H1 (cell line): ENCODE measurements around the gene CTH. TPM values are rescaled to one million over a fixed set of nuclear protein-coding genes. Genes with fewer than 3 reads are reported as not detected.

Source experiments
- CTCF ChIA-PET: fragments of 300-600 bp; sonication (Branson Sonifier 250); formaldehyde crosslinking; loops from one replicate; lab custom pipeline; 2021; ENCODE audit not compliant: partially characterized antibody; lab: Charles Lee
- POLR2A ChIA-PET: fragments of 300-600 bp; sonication (Branson Sonifier 250); formaldehyde crosslinking; loops from one replicate; lab custom pipeline; 2021; ENCODE audit warnings: inconsistent platforms; ENCODE audit not compliant: partially characterized antibody; lab: Charles Lee
- DNase-seq, 2 experiments: peaks; one replicate each; pipeline versions ENCODE4 v3.0.0 to v3.0.0-alpha.2; 2010 to 2022; ENCODE audit warnings: low spot score in 2 of 2, low read depth in 1 of 2, mixed read lengths in 1 of 2
- FAIRE-seq: peaks from 2 replicates; lab custom pipeline; 2011; peaks lifted over from hg19 to GRCh38; lab: Jason Lieb, UNC
- H2AFZ ChIP-seq: 2 replicates; pipeline ENCODE4 v1.8.1; 2012; ENCODE audit warnings: low read length, inconsistent platforms
- H2AK5ac ChIP-seq: 2 replicates; pipeline ENCODE4 v1.6.1; 2013; ENCODE audit warnings: low read depth, low read length
- H2BK120ac ChIP-seq: replicated peaks from 2 replicates; pipeline ENCODE3; 2013; ENCODE audit warnings: low read depth, low read length, inconsistent platforms
- H2BK12ac ChIP-seq: 2 replicates; pipeline ENCODE4 v1.6.1; 2013; ENCODE audit warnings: low read depth, low read length
- H2BK15ac ChIP-seq: 2 replicates; pipeline ENCODE4 v1.6.1; 2013; ENCODE audit warnings: low read length
- H2BK20ac ChIP-seq: 2 replicates; pipeline ENCODE4 v1.6.1; 2013; ENCODE audit warnings: low read length
- H2BK5ac ChIP-seq: 2 replicates; pipeline ENCODE4 v1.6.1; 2013; ENCODE audit warnings: low read depth, low read length
- H3K14ac ChIP-seq: 2 replicates; pipeline ENCODE4 v1.6.1; 2013; ENCODE audit warnings: inconsistent platforms; ENCODE audit not compliant: insufficient read length
- H3K18ac ChIP-seq: 2 replicates; pipeline ENCODE4 v1.6.1; 2013; ENCODE audit warnings: low read length; ENCODE audit errors: extremely low read depth
- H3K23ac ChIP-seq: 2 replicates; pipeline ENCODE4 v1.6.1; 2013; ENCODE audit warnings: inconsistent platforms; ENCODE audit not compliant: insufficient read length
- H3K23me2 ChIP-seq: 2 replicates; pipeline ENCODE4 v1.6.1; 2013; ENCODE audit warnings: low read depth, low read length
- H3K27ac ChIP-seq: 2 replicates; pipeline ENCODE4 v1.6.1; 2011; ENCODE audit warnings: low read depth, low read length, inconsistent platforms
- H3K27me3 ChIP-seq, 4 experiments: replicated peaks in 1 of 4; 1 replicate in 1 of 4; 2 replicates in 3 of 4; pipeline versions ENCODE4 v1.6.1 to v1.8.1; 2011 to 2013; ENCODE audit warnings: low read length in 3 of 4, mild to moderate bottlenecking in 3 of 4, inconsistent platforms in 2 of 4, mixed read lengths in 2 of 4, moderate library complexity in 1 of 4; ENCODE audit not compliant: control insufficient read depth in 3 of 4, insufficient read depth in 3 of 4; ENCODE audit errors: extremely low read depth in 1 of 4
- H3K36me3 ChIP-seq, 4 experiments: 2 replicates each; pipeline versions ENCODE4 v1.6.1 to v1.8.1; 2011 to 2013; ENCODE audit warnings: mild to moderate bottlenecking in 4 of 4, low read length in 3 of 4, moderate library complexity in 2 of 4, control low read depth in 1 of 4, inconsistent platforms in 1 of 4; ENCODE audit not compliant: insufficient read depth in 4 of 4, control insufficient read depth in 2 of 4
- H3K4ac ChIP-seq: replicated peaks from 2 replicates; pipeline ENCODE3; 2013; ENCODE audit warnings: low read length, low read depth, mixed read lengths, inconsistent platforms; ENCODE audit not compliant: insufficient read length
- H3K4me1 ChIP-seq, 4 experiments: replicated peaks in 1 of 4; 1 replicate in 1 of 4; 2 replicates in 3 of 4; pipeline versions ENCODE4 v1.6.1 to v1.8.1; 2011 to 2013; ENCODE audit warnings: low read length in 3 of 4, inconsistent platforms in 2 of 4, mixed read lengths in 1 of 4; ENCODE audit not compliant: insufficient read depth in 4 of 4, control insufficient read depth in 3 of 4
- H3K4me2 ChIP-seq, 2 experiments: 2 replicates each; pipeline versions ENCODE4 v1.6.1 to v1.8.1; 2011 to 2013; ENCODE audit warnings: low read depth in 2 of 2, low read length in 2 of 2, control low read depth in 1 of 2, inconsistent platforms in 1 of 2, mild to moderate bottlenecking in 1 of 2; ENCODE audit not compliant: insufficient read depth in 1 of 2
- H3K4me3 ChIP-seq, 4 experiments: fragments of 200-600, 300-600 bp in 1 of 4; sonication (generic), shearing (Covaris generic), sonication (Bioruptor Twin) in 1 of 4; 2 replicates each; pipeline versions ENCODE4 v1.5.1 to v1.8.1; 2011 to 2016; ENCODE audit warnings: low read length in 4 of 4, low read depth in 3 of 4, control low read depth in 2 of 4, inconsistent platforms in 2 of 4, mild to moderate bottlenecking in 2 of 4, mixed read lengths in 1 of 4, moderate library complexity in 1 of 4; ENCODE audit not compliant: insufficient read depth in 2 of 4; ENCODE audit errors: extremely low read depth in 1 of 4
- H3K56ac ChIP-seq: replicated peaks from 2 replicates; pipeline ENCODE3; 2013; ENCODE audit warnings: low read depth, mild to moderate bottlenecking, mixed read lengths, low read length, inconsistent platforms; ENCODE audit not compliant: insufficient read length
- H3K79me1 ChIP-seq: 2 replicates; pipeline ENCODE4 v1.6.1; 2013; ENCODE audit warnings: low read depth, low read length, control low read depth
- H3K79me2 ChIP-seq, 2 experiments: 2 replicates each; pipeline versions ENCODE4 v1.6.1 to v1.8.1; 2012 to 2013; ENCODE audit warnings: low read length in 2 of 2, mild to moderate bottlenecking in 2 of 2, inconsistent platforms in 1 of 2; ENCODE audit not compliant: insufficient read depth in 2 of 2, control insufficient read depth in 1 of 2
- H3K9ac ChIP-seq, 4 experiments: replicated peaks in 1 of 4; 1 replicate in 1 of 4; 2 replicates in 3 of 4; pipeline versions ENCODE4 v1.6.1 to v1.8.1; 2011 to 2013; ENCODE audit warnings: low read depth in 3 of 4, low read length in 3 of 4, control low read depth in 2 of 4, mild to moderate bottlenecking in 2 of 4, moderate library complexity in 2 of 4, inconsistent platforms in 1 of 4; ENCODE audit errors: extremely low read depth in 1 of 4
- H3K9me3 ChIP-seq, 2 experiments: 2 replicates each; pipeline versions ENCODE4 v1.6.1 to v1.8.1; 2012 to 2013; ENCODE audit warnings: mild to moderate bottlenecking in 2 of 2, moderate library complexity in 2 of 2, control low read depth in 1 of 2, inconsistent platforms in 1 of 2, low read depth in 1 of 2, low read length in 1 of 2, mixed read lengths in 1 of 2; ENCODE audit not compliant: insufficient read depth in 2 of 2
- H4K20me1 ChIP-seq, 2 experiments: replicated peaks in 1 of 2; 2 replicates each; pipeline versions ENCODE3 to v1.8.1; 2011 to 2013; ENCODE audit warnings: inconsistent platforms in 2 of 2, low read length in 2 of 2, mild to moderate bottlenecking in 1 of 2; ENCODE audit not compliant: insufficient read depth in 2 of 2, control insufficient read depth in 1 of 2
- H4K5ac ChIP-seq: 2 replicates; pipeline ENCODE4 v1.6.1; 2013; ENCODE audit warnings: low read length, low read depth, mixed read lengths, inconsistent platforms; ENCODE audit not compliant: insufficient read length
- H4K8ac ChIP-seq: 2 replicates; pipeline ENCODE4 v1.8.0; 2013; ENCODE audit warnings: mild to moderate bottlenecking, moderate library complexity, low read length, inconsistent platforms; ENCODE audit not compliant: insufficient read depth; ENCODE audit errors: extremely low read depth
- H4K91ac ChIP-seq: replicated peaks from 2 replicates; pipeline ENCODE3; 2013; ENCODE audit warnings: low read length, mixed read lengths, inconsistent platforms; ENCODE audit not compliant: insufficient read length
- ATF3 ChIP-seq: IDR thresholded peaks from 2 replicates; pipeline ENCODE4 v1.6.1; 2011; ENCODE audit warnings: low read depth, mild to moderate bottlenecking, low read length; ENCODE audit not compliant: insufficient read depth
- BCL11A ChIP-seq, 2 experiments: IDR thresholded peaks; one replicate each; pipeline ENCODE4 v1.6.1; 2011; ENCODE audit warnings: low read depth in 2 of 2, low read length in 2 of 2, mild to moderate bottlenecking in 2 of 2
- EGR1 ChIP-seq: IDR thresholded peaks from 2 replicates; pipeline ENCODE4 v1.6.1; 2011; ENCODE audit warnings: low read depth, low read length, borderline replicate concordance
- EP300 ChIP-seq, 2 experiments: IDR thresholded peaks; 1 replicate in 1 of 2; 2 replicates in 1 of 2; pipeline ENCODE4 v1.6.1; 2011 to 2012; ENCODE audit warnings: low read depth in 2 of 2, low read length in 2 of 2, mild to moderate bottlenecking in 2 of 2, borderline replicate concordance in 1 of 2, inconsistent platforms in 1 of 2, moderate library complexity in 1 of 2
- KDM4A ChIP-seq: IDR thresholded peaks from one replicate; pipeline ENCODE4 v1.7.1; 2012; ENCODE audit warnings: low read depth, mild to moderate bottlenecking, moderate library complexity, low read length, inconsistent platforms; ENCODE audit not compliant: severe bottlenecking
- RFX5 ChIP-seq: IDR thresholded peaks from 2 replicates; pipeline ENCODE4 v1.6.1; 2011; ENCODE audit warnings: low read depth, low read length, improper control_type of control experiment, borderline replicate concordance
- RXRA ChIP-seq: IDR thresholded peaks from 2 replicates; pipeline ENCODE4 v1.6.1; 2011; ENCODE audit warnings: low read depth, mild to moderate bottlenecking, low read length, moderate library complexity; ENCODE audit not compliant: insufficient read depth
- SAP30 ChIP-seq: fragments of 300-600 bp; sonication (generic); IDR thresholded peaks from 2 replicates; pipeline ENCODE4 v1.7.1; 2012; ENCODE audit warnings: low read length, moderate library complexity, mild to moderate bottlenecking, inconsistent platforms; ENCODE audit not compliant: insufficient read depth, insufficient replicate concordance
- SIRT6 ChIP-seq: IDR thresholded peaks from one replicate; pipeline ENCODE4 v1.7.1; 2012; ENCODE audit warnings: low read length, inconsistent platforms
- SIX5 ChIP-seq: IDR thresholded peaks from 2 replicates; pipeline ENCODE4 v1.6.1; 2011; ENCODE audit warnings: mild to moderate bottlenecking, low read depth, low read length
- SP1 ChIP-seq: IDR thresholded peaks from 2 replicates; pipeline ENCODE4 v1.6.1; 2011; ENCODE audit warnings: low read depth, low read length
- SP4 ChIP-seq: IDR thresholded peaks from 2 replicates; pipeline ENCODE4 v1.6.1; 2012; ENCODE audit warnings: low read length, inconsistent platforms
- SRF ChIP-seq: IDR thresholded peaks from 2 replicates; pipeline ENCODE4 v1.6.1; 2011; ENCODE audit warnings: mild to moderate bottlenecking, low read depth, low read length, moderate library complexity
- TEAD4 ChIP-seq: IDR thresholded peaks from 2 replicates; pipeline ENCODE4 v1.6.1; 2012; ENCODE audit warnings: low read depth, low read length, inconsistent platforms, mixed read lengths
- ZNF274 ChIP-seq: IDR thresholded peaks from 2 replicates; pipeline ENCODE4 v1.7.0; 2012; ENCODE audit warnings: low read length, borderline replicate concordance; ENCODE audit errors: extremely low read depth
- WGBS, 2 experiments: shearing (Covaris generic) in 1 of 2; methylation state at CpG; one replicate each; pipeline versions ENCODE4 v1.1.6 to v1.1.7; 2013 to 2015; ENCODE audit warnings: low lambda C conversion rate in 2 of 2, mixed read lengths in 2 of 2, inconsistent platforms in 1 of 2, low coverage in 1 of 2, missing lambda C conversion rate in 1 of 2; ENCODE audit not compliant: insufficient replicate concordance in 2 of 2, insufficient coverage in 1 of 2, insufficient read length in 1 of 2; ENCODE audit errors: extremely low coverage in 1 of 2, missing lambda C conversion rate in 1 of 2; 5-methylcytosine and 5-hydroxymethylcytosine counted together
- polyA plus RNA-seq, 7 experiments: library from polyadenylated mRNA; depleted of rRNA in 3 of 7; stranded (reverse) in 5 of 7; unstranded in 2 of 7; fragments of >200 nt in 5 of 7; fragments of 200-250 nt in 2 of 7; gene quantifications; 1 replicate in 5 of 7; 2 replicates in 1 of 7; 4 replicates in 1 of 7; pipeline versions ENCODE4 v1.2.1 to v1.2.3, GENCODE V29; 2011 to 2013; ENCODE audit warnings: missing spikeins in 2 of 7, mixed read lengths in 2 of 7
- total RNA-seq: library from RNA; stranded (reverse); fragmentation: NEBNext Ultra II Directional; extraction: Animal tissue kit (Norgen Biotek cat#: 25700); gene quantifications from 2 replicates; pipeline ENCODE4 v1.2.1, GENCODE V29; 2021

Gene CTH
- total and polyA plus RNA-seq, 2 of the 8 experiments (the other 6 are each of a cell fraction or from before 2014, with no cell fraction given), result 31.7 to 33.2 TPM

GRCh38 chr1:70384542-70384941, 26.5 kb upstream of the CTH start:
- Histone ChIP-seq H2BK120ac (no peak overlapping the region), H2AFZ (no peak overlapping the region), H3K4me3 (no peak overlapping the region), H3K79me1 (no peaks in the 10 kb centered on the region), H3K9ac (no peak overlapping the region), H2BK5ac (no peak overlapping the region), H2BK20ac (no peak overlapping the region), H3K4ac (no peak overlapping the region), H4K5ac (no peak overlapping the region), H3K23me2 (no peaks in the 10 kb centered on the region), H3K23ac (no peak overlapping the region), H4K8ac (no peak overlapping the region), H3K9me3 (no peaks in the 10 kb centered on the region), H3K18ac (no peak overlapping the region), H3K56ac (no peak overlapping the region), H3K79me2 (no peaks in the 10 kb centered on the region), H3K27ac (no peak overlapping the region), H3K36me3 (no peaks in the 10 kb centered on the region), H3K4me1 (no peaks in the 10 kb centered on the region), H3K14ac (no peak overlapping the region), H2AK5ac (no peak overlapping the region), H3K4me2 (no peak overlapping the region), H2BK15ac (no peak overlapping the region), H4K20me1 (no peaks in the 10 kb centered on the region), H2BK12ac (no peak overlapping the region), H4K91ac (no peak overlapping the region), H3K27me3 (no peaks in the 10 kb centered on the region)
- ChIA-PET POLR2A (interaction anchor here (1.2 to 9.2 kb wide), 2 partner anchors 27 to 31 kb away, joined by 4 to 58 read pairs; partner anchors contain the start of genes ANKRD13C and CTH), CTCF (no interaction called here)
- WGBS, 2 experiments, result 96% methylated on average over 2 of the region's 2 CpGs; no CpG with 5 or more reads in 1 of the 2 experiments
- DNase-seq (no peak), FAIRE-seq (no peak)
- TF ChIP-seq RXRA (no peak), ATF3 (no peak), SIX5 (no peak), KDM4A (no peak), SRF (no peak), SIRT6 (no peak), RFX5 (no peak), EP300 (IDR thresholded peaks at IDR 0.05; ENCODE audit: borderline replicate concordance in 1 of 2, low read depth in 2 of 2, low read length in 2 of 2) (no peak), EGR1 (no peak), TEAD4 (no peak), BCL11A (IDR thresholded peaks at IDR 0.05; ENCODE audit: low read depth in 2 of 2, low read length in 2 of 2) (no peak), SP1 (no peak), ZNF274 (no peak), SAP30 (no peak), SP4 (no peak)
